GM12865 (cell line): ENCODE measurements around the gene TMEM161B.
"Not testable (repeated sequence)": the region's sequence is repeated elsewhere in the genome, so short reads cannot be mapped to it uniquely, and the experiment has no call there.

Experiments used
- DNase-seq: peaks from one replicate; pipeline ENCODE4 v3.0.0; 2010; ENCODE audit warnings: low read depth
- H3K4me3 ChIP-seq: 2 replicates; pipeline ENCODE4 v1.5.1; 2011; ENCODE audit warnings: mild to moderate bottlenecking, low read depth, low read length, control low read depth
- TF ChIP-seq, protein P1 (sequence below): IDR thresholded peaks from 2 replicates; pipeline ENCODE4 v1.5.1; 2011; ENCODE audit warnings: low read length, control low read depth, low read depth, inconsistent platforms; ENCODE audit not compliant: insufficient read depth; ENCODE audit errors: missing control alignments

TMEM161B gene

DNA sequence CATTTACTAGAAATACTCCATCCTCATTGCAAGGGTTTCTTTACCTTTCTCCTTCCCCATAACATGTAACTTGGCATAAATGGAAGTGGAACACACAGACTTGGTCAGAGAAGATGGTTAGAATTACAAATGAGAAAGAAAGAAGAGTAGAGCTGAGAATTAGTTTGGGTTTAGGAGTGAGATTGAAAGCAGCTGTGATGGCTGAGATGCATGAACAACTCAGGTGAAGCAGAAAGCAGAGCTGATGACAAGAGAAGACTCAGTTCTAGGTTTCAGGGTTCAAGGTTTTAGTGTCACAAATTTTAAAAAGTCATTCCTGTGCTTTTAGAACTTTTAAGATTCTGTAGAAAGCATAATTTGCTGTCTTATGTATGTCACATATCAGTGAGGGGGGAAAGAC, 54.0 kb downstream of the TMEM161B start:
- no peak for DNase-seq
- H3K4me3 ChIP-seq: no peak overlapping the region
- TF ChIP-seq, protein P1, sequence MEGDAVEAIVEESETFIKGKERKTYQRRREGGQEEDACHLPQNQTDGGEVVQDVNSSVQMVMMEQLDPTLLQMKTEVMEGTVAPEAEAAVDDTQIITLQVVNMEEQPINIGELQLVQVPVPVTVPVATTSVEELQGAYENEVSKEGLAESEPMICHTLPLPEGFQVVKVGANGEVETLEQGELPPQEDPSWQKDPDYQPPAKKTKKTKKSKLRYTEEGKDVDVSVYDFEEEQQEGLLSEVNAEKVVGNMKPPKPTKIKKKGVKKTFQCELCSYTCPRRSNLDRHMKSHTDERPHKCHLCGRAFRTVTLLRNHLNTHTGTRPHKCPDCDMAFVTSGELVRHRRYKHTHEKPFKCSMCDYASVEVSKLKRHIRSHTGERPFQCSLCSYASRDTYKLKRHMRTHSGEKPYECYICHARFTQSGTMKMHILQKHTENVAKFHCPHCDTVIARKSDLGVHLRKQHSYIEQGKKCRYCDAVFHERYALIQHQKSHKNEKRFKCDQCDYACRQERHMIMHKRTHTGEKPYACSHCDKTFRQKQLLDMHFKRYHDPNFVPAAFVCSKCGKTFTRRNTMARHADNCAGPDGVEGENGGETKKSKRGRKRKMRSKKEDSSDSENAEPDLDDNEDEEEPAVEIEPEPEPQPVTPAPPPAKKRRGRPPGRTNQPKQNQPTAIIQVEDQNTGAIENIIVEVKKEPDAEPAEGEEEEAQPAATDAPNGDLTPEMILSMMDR: no peak

DNA sequence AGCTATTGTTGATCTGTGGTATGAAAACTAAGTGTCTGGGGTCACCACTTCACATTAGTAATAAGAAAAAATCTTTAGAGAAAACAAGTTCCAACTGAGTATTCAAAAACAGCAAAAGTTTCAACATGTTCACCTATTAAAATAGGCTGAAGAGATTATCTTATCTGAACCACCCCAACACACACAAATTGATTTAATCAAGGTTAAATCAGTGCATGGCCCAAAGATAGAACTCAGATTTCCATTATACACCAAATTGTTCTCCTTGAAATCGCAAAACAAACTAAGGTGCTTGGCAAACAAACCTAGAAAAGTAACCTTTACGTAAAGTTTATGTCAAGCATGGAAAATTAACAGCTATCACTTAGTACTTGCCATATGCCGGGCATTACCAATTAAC, 61.1 kb downstream of the TMEM161B start:
- DNase-seq: no peak
- TF ChIP-seq, protein P1: no peak
- H3K4me3 ChIP-seq: no peak overlapping the region

DNA sequence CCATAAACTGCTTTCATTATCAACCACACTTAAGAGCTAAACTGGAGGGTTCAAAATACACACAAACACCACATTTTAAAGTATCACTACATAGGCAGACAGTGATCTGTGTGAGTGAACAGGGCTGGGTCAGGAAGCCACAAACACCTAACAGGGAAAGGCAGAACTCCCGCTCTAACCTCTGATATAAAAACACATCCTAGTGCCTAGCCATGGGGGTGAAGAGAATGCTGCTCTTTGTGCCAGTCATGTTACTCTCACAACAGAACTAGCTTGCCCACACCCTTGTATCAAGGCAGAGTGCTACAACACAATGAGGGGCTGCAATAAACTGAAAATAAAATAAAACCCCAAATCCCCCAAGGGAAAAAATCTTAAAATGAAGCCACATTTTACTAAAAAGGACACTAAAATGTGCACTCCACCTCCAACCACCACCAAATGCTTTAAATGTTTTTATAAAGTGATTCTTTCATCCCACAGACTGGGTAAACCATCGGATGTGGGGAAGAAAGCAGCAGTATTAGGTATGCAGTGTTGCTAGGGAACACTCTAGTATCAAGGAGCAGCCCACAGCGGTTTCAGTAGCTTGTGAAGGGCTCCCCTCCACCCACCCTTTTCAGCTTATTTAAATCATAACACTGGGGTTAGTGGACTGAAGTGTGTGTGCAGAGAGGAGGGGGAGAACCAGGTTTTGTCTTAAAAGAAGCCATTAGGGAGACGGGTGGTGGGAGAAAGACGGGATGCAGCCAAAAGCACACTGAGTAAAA, 64.5 kb downstream of the TMEM161B start:
- no peak overlapping the region for H3K4me3 ChIP-seq
- no peak for DNase-seq
- TF ChIP-seq, protein P1: no peak

DNA sequence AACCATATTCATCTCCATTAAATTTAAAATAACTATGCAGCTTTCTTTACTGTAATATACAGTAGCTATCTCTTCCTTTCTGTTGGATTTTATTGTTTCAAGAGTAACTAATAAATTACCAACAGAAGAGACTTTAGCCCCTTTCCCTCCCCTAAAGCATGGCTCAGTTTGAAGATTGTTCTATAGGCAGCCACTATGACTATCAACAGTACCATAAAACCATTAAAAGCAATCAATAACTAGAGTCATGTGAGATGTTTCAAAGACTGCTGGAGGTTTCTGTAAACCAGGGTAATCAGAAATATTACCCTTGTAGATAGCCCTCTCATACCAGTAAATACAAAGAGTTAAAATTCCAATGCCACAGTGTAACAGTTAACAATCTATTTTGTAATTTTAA, 73.0 kb downstream of the TMEM161B start:
- no peak for DNase-seq
- no peak overlapping the region for H3K4me3 ChIP-seq
- TF ChIP-seq, protein P1: no peak

DNA sequence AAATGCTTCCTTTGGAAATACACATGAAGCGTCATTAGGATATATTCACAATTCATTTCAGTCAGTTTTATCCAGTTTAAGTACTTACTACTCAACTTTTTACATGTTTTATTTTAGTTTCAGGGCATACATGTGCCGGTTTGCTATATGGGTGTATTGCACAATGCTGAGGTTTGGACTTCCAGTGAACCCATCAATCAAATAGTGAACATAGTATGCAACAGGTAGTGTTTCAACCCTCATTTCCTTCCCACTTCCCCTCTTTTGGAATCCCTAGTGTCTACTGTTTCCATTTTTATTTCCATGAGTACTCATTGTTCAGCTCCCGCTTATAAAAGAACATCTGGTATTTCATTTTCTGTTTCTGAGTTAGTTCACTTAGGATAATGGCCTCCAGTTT, 74.7 kb downstream of the TMEM161B start:
- TF ChIP-seq, protein P1: no peak
- H3K4me3 ChIP-seq: no peak overlapping the region
- DNase-seq: no peak

DNA sequence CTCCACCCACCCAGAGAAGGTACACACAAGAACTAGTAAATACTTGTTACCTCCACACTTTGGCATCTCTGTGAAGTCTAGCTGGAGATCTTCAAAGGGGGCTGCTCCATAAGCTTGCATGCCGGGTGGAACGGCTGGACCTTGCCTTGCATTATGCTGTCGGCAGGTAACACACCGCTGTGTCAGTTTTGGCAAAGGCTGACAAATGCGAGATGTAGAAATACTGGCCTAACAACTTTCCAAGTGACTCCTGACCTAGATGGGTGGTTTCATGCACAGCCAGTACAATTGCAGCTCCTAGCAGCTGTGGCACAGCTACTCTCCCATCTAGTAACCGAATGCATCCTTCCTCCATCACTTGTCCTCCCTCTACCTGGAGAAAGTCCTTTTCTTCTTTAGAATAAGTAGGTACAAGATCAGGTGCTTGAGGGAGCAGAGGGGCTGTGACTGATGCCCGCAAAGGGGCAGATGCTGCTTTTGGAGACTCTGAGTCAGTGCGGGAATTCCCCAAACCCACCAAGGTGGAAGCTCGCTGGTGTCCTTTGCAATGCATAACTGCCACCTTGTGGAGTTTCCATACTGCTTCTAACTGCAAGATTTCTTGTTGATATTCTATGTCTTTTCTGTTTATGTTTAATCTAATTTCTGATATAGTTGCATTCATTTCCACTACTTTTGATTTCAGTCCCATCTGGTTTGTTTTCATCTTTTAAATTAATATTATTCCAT, 78.4 kb downstream of the TMEM161B start:
- DNase-seq: peak; percentile 11
- TF ChIP-seq, protein P1: no peak
- H3K4me3 ChIP-seq: no peak overlapping the region

DNA sequence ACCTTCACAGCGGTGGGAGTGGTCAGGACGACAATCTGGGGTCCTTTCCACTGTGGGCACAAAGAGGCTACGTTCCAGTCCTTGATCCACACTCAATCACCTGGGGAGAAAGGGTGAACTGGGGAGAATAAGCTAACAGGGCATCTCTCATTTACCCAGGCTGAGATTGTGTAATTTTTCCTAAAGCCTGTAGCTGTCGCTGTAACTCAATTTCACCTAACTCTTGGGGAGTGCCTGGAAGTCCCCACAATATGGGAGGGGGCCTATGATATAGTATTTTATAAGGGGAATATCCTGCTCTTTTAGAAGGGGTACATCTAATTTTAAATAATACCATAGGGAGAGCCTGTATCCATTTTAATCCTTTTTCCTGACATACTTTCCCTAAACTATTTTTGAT, 79.2 kb downstream of the TMEM161B start:
- not testable (repeated sequence) for H3K4me3 ChIP-seq, DNase-seq
